G401 (cell line): ENCODE data around the gene TMPRSS3. TPM values are rescaled to one million over a fixed set of nuclear protein-coding genes. Genes with fewer than 3 reads are reported as not detected.

ENCODE experiments used
- DNase-seq: peaks from one replicate; pipeline ENCODE4 v3.0.0-alpha.2; 2015; ENCODE audit warnings: low spot score
- in situ Hi-C: cut with HindIII; loops from 2 replicates; pipeline ENCODE4 v1.10.0; 2016; ENCODE audit warnings: low sequenced_read_pairs, mixed read lengths
- total RNA-seq: library from RNA; depleted of rRNA; stranded (reverse); fragments of >200 nt; shearing (Covaris generic); gene quantifications from 2 replicates; pipeline ENCODE4 v1.2.3, GENCODE V29; 2014

Gene TMPRSS3
- total RNA-seq, 1 experiment from 2014 or later, result not detected

DNA sequence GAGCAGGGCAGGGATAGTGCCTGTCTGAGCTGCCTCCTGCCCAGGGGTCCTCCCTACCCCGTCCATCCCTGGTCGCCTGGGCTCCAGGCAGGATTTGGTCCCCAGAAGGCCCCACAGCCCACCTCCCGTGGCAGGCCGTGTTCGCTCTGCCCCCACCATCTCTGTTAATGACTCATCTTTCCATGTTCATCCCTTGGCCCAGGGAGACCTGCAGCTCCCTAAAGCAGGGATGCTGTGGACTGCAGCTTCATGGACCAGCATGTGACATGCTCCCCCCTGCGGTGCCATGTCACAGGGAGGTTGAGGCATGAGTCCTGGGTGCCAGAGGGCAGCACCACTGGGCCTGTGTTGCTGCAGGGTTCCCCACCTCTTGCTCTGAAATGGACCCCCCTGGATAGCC lies 34.7 kb upstream of the TMPRSS3 start:
- in situ Hi-C loops, result no loop called here
- DNase-seq, result no peak

GRCh38 chr21:42429856-42430255 lies 34.0 kb upstream of the TMPRSS3 start:
- in situ Hi-C loops, result no loop called here
- DNase-seq, result no peak

GRCh38 chr21:42429021-42429420 lies 33.2 kb upstream of the TMPRSS3 start:
- DNase-seq, result no peak
- in situ Hi-C loops, result no loop called here

- DNase-seq, result no peak
- in situ Hi-C loops, result no loop called here
Observed at GRCh38 chr21:42427809-42428419, 32.1 kb upstream of the TMPRSS3 start.

DNA sequence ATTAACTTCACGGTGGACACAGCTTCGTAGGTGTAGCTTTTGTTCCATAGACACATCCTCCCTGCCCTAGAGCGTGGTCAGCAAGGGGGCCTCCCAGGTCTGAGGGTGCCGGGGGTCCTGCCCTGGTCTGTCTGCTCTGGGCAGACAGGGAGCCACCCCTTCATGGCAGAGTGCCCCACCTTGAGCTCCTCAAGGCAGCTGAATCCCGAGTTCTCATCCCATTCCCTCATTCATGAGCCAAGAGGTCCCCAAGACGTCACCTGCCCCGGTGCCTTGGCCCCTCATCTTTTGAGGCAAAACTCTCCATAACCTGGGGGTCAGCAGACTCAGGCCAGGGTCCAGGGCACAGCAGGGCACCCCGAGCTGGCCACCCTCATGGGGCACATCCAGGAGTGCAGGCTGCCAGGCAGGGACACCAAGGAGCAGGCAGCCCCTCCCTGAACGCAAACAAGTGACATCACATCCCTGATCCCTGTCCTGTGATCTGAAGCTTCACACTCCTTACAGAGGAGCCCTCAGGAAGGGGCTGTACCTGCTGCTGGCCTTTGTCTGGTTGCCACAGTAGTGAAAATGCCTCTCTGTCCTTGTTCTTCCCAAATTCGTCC lies 31.1 kb upstream of the TMPRSS3 start:
- in situ Hi-C loops, result no loop called here
- DNase-seq, result no peak

GRCh38 chr21:42426424-42426823 lies 30.6 kb upstream of the TMPRSS3 start:
- in situ Hi-C loops, result no loop called here
- no peak for DNase-seq

DNA sequence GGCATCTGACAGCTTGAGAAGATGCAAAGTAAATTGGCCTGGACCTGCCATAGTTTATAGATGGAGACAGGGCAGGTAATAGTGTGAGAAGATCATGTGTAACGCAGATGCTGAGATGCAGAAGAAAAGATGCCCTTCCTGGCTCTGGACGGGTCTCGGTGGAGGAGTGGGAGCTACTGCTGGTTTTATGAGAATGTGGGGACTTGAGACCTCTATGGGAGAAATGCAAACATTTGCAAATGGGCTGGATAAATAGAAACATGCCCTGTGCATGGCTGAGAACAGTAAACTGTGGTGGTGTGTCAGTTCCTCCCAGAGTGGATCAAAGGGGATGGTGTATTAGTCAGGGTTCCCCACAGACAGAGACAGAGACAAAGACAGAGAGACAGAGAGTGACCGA lies 29.7 kb upstream of the TMPRSS3 start:
- in situ Hi-C loops, result no loop called here
- no peak for DNase-seq

- DNase-seq, result no peak
- in situ Hi-C loops, result no loop called here
Observed at GRCh38 chr21:42424914-42425541, 29.2 kb upstream of the TMPRSS3 start.

GRCh38 chr21:42423685-42424084 lies 27.8 kb upstream of the TMPRSS3 start:
- DNase-seq, result no peak
- in situ Hi-C loops, result no loop called here

GRCh38 chr21:42423197-42423675 lies 27.4 kb upstream of the TMPRSS3 start:
- in situ Hi-C loops, result no loop called here
- DNase-seq, result no peak

- in situ Hi-C loops, result no loop called here
- no peak for DNase-seq
Observed at GRCh38 chr21:42421018-42421793, 25.4 kb upstream of the TMPRSS3 start.

- in situ Hi-C loops, result no loop called here
- DNase-seq, result no peak
Observed at GRCh38 chr21:42419845-42420244, 24.0 kb upstream of the TMPRSS3 start.

DNA sequence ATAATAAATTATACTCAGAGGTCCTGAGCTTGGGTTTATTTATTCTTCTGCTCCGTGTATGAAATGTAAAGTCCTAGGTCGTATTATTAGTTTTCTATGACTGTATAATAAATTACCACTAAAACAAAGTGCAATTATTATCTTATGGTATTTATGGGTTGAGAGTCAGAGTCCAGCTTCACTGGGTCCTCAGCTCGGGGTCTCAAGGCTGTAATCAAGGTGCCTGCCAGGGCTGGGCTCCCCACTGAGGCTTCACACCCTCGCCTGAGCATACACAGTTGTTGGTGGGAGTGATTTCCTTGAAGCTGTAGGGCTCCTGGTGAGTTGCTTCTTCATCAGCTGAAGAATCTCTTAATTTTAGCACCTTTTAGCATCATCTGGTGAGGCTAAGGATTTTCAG lies 23.0 kb upstream of the TMPRSS3 start:
- in situ Hi-C loops, result no loop called here
- no peak for DNase-seq

DNA sequence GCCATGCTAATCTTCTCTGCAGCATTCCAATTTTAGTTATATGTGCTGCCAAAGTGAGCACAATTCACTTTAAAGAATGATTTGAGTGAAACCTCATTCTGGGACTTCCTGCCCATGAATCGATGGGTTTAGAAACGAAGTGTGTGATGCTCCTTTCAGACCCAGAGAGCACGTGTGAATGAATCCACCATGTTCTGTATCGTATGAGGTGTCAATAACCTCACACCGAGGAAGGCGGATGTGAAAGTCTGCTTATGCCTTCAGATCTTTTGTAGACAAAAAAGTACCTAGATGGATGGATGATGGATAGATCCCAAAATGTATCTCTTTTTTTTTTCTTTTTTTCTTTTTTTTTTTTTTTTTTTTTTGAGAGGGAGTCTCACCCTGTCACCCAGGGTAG lies 21.7 kb upstream of the TMPRSS3 start:
- in situ Hi-C loops, result no loop called here
- DNase-seq, result no peak

DNA sequence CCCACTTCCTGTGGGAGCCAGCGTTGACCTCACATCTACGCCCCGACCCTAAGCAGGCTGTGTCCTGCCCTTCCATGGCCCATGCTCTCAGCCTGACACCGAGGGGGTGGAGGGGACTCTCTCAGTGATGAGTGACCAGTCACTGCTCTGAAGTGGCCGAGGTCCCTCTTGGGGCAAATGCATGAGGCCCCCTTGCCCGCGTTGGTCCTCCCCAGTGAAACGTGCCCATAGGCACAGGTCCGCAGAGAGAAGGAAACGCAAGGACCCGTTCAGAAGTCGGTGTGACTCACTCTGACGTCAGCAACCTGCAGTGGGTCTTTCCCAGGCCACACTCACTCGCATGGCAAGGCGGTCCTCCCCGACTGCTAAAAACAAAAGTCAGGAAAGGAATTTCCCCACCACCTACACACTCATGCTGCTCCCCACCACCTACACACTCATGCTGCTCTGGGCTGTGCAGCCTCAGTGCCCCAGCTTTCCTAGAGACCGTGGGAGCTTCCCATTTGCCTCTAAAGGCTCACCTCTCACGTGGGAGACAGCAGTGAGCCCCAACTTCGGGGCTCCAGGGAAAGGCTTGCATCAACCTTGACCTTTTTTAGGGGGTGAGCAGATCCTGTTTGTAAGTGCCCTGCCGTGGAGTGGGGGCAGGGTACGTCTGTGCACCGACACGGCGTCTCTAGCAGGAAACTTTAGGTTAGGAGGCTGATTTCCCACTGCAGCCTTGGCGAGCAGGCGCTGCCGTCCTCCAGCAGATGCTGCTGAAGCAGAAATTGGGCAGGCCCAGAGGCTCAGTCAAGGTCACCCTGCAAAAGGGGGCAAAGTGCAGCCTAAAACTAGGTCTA lies 19.3 kb upstream of the TMPRSS3 start:
- in situ Hi-C loops, result no loop called here
- DNase-seq, result no peak

GRCh38 chr21:42414553-42414927 lies 18.7 kb upstream of the TMPRSS3 start:
- DNase-seq, result no peak
- in situ Hi-C loops, result no loop called here

- in situ Hi-C loops, result no loop called here
Observed at GRCh38 chr21:42414066-42414465, 18.2 kb upstream of the TMPRSS3 start.

DNA sequence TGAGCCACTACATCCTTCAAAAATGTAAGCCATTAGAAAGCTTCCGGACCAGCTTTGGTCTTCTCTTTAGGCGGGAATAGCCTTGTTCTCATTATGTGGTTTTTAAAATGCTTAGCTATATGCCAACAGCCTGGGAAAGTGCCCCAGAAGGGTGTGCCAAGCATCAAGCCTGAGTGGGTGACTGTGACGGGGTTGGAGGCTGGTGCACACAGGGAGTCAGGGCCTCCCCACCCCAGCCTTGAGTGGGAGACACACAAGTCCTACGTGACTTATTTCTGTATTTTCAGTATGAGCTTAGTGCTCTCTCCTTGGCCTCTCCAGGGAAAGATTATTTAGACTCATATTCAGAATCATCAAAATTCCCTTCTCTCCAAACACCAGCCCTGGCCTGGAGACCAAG lies 17.6 kb upstream of the TMPRSS3 start:
- in situ Hi-C loops, result no loop called here
- DNase-seq, result no peak

More at GRCh38 chr21:42414066-42414465, 18.2 kb upstream of the TMPRSS3 start:
- no peak for DNase-seq

DNA sequence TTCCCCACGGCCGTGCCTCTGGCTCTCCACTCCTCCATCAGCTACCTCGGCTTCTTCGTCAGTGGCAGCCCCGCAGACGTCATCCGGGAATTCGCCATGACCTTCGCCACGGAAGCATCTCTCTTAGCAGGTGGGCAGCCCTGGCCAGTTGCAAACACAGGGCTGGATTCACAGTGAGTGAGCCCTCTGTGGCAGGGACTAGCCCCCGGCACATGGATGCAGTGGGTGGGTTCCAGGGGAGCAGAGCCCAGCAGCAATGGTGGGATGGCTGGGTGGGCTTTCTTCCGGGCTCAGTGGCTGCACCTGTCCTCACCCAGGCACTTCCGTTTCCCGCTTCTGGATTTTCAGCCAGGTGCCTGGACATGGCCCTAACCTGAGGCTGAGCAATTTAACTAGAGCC lies 17.2 kb upstream of the TMPRSS3 start:
- DNase-seq, result no peak
- in situ Hi-C loops, result no loop called here
